ENCODE results near the gene CELSR1.

Gene CELSR1

GRCh38 chr22:46368422-46368821 is 169.0 kb downstream of the CELSR1 start:
- ATAC-seq, result no peak
- TF ChIP-seq TCF4 (CRISPR knock-in tag; IDR thresholded peaks at IDR 0.05; ENCODE audit: borderline replicate concordance) (no peak), ZNF70 (CRISPR knock-in tag; IDR thresholded peaks at IDR 0.05) (no peak), CSDC2 (CRISPR knock-in tag; IDR thresholded peaks at IDR 0.05) (no peak), ZFP3 (CRISPR knock-in tag; IDR thresholded peaks at IDR 0.05) (no peak), ZFP30 (CRISPR knock-in tag; IDR thresholded peaks at IDR 0.05) (no peak), BACH2 (CRISPR knock-in tag; IDR thresholded peaks at IDR 0.05; ENCODE audit: borderline replicate concordance) (no peak), TSHZ2 (CRISPR knock-in tag; IDR thresholded peaks at IDR 0.05) (no peak), PPARA (CRISPR knock-in tag; IDR thresholded peaks at IDR 0.05; ENCODE audit: borderline replicate concordance) (no peak), ZC3H10 (CRISPR knock-in tag; IDR thresholded peaks at IDR 0.05) (no peak), OSR1 (CRISPR knock-in tag; IDR thresholded peaks at IDR 0.05) (no peak), TOX (CRISPR knock-in tag; IDR thresholded peaks at IDR 0.05; ENCODE audit: borderline replicate concordance) (no peak), SNAI2 (CRISPR knock-in tag; IDR thresholded peaks at IDR 0.05) (no peak), GLIS3 (CRISPR knock-in tag; IDR thresholded peaks at IDR 0.05) (no peak), RARB (CRISPR knock-in tag; IDR thresholded peaks at IDR 0.05) (no peak), ZNF565 (CRISPR knock-in tag; conservative IDR thresholded peaks at IDR 0.05; ENCODE audit: low read depth) (no peak), ZNF8 (CRISPR knock-in tag; IDR thresholded peaks at IDR 0.05) (no peak)

GRCh38 chr22:46367707-46368191 is 169.7 kb downstream of the CELSR1 start:
- TF ChIP-seq ESRRG (CRISPR knock-in tag; IDR thresholded peaks at IDR 0.05) (no peak), BACH2 (CRISPR knock-in tag; IDR thresholded peaks at IDR 0.05; ENCODE audit: borderline replicate concordance) (no peak), TSHZ2 (CRISPR knock-in tag; IDR thresholded peaks at IDR 0.05) (no peak), ISL1 (CRISPR knock-in tag; IDR thresholded peaks at IDR 0.05) (no peak), ZNF565 (CRISPR knock-in tag; conservative IDR thresholded peaks at IDR 0.05; ENCODE audit: low read depth) (no peak), ZC3H10 (CRISPR knock-in tag; IDR thresholded peaks at IDR 0.05) (no peak), ZNF8 (CRISPR knock-in tag; IDR thresholded peaks at IDR 0.05) (no peak), ARNTL (CRISPR knock-in tag; IDR thresholded peaks at IDR 0.05; ENCODE audit: borderline replicate concordance, low read depth) (no peak), GLIS3 (CRISPR knock-in tag; IDR thresholded peaks at IDR 0.05) (no peak)
- ATAC-seq, result peak; percentile 86

- peak; percentile 10 for ATAC-seq
- TF ChIP-seq CREB5 (CRISPR knock-in tag; IDR thresholded peaks at IDR 0.05; ENCODE audit: low read depth) (no peak), POU6F1 (CRISPR knock-in tag; IDR thresholded peaks at IDR 0.05; ENCODE audit: borderline replicate concordance, low read depth) (no peak), PATZ1 (CRISPR knock-in tag; IDR thresholded peaks at IDR 0.05; ENCODE audit: borderline replicate concordance) (no peak), BACH2 (CRISPR knock-in tag; IDR thresholded peaks at IDR 0.05; ENCODE audit: borderline replicate concordance) (no peak), CSDC2 (CRISPR knock-in tag; IDR thresholded peaks at IDR 0.05) (no peak), ZNF565 (CRISPR knock-in tag; conservative IDR thresholded peaks at IDR 0.05; ENCODE audit: low read depth) (no peak), ESRRG (CRISPR knock-in tag; IDR thresholded peaks at IDR 0.05) (no peak), GLIS3 (CRISPR knock-in tag; IDR thresholded peaks at IDR 0.05) (no peak), TSHZ2 (CRISPR knock-in tag; IDR thresholded peaks at IDR 0.05) (no peak), ARNTL (CRISPR knock-in tag; IDR thresholded peaks at IDR 0.05; ENCODE audit: borderline replicate concordance, low read depth) (no peak), SNAI2 (CRISPR knock-in tag; IDR thresholded peaks at IDR 0.05) (no peak), ZFP30 (CRISPR knock-in tag; IDR thresholded peaks at IDR 0.05) (no peak), ZNF70 (CRISPR knock-in tag; IDR thresholded peaks at IDR 0.05) (no peak)
These were observed 170.4 kb downstream of the CELSR1 start for GRCh38 chr22:46366801-46367706.
